ENCODE measurements around the gene ZNF624.

The ZNF624 gene

GRCh38 chr17:16622540-16623277, 30.9 kb downstream of the ZNF624 start:
- TF ChIP-seq CTCF (IDR thresholded peaks at IDR 0.05; ENCODE audit: borderline replicate concordance, insufficient read depth, low read depth, low read length), result no peak
- H3K4me3 ChIP-seq (ENCODE audit: low read depth, low read length), result no peak overlapping the region

GRCh38 chr17:16617481-16618060, 36.1 kb downstream of the ZNF624 start:
- no peak overlapping the region for H3K4me3 ChIP-seq (ENCODE audit: low read depth, low read length)
- no peak for TF ChIP-seq CTCF (IDR thresholded peaks at IDR 0.05; ENCODE audit: borderline replicate concordance, insufficient read depth, low read depth, low read length)

- TF ChIP-seq CTCF (IDR thresholded peaks at IDR 0.05; ENCODE audit: borderline replicate concordance, insufficient read depth, low read depth, low read length), result no peak
- H3K4me3 ChIP-seq (ENCODE audit: low read depth, low read length), result no peak overlapping the region
These were observed 54.1 kb downstream of the ZNF624 start for GRCh38 chr17:16599537-16599936.

- no peak for TF ChIP-seq CTCF (IDR thresholded peaks at IDR 0.05; ENCODE audit: borderline replicate concordance, insufficient read depth, low read depth, low read length)
- H3K4me3 ChIP-seq (ENCODE audit: low read depth, low read length), result no peak overlapping the region
These were observed 60.1 kb downstream of the ZNF624 start for GRCh38 chr17:16593356-16594102.

GRCh38 chr17:16589097-16589969, 64.3 kb downstream of the ZNF624 start:
- peak; percentile 98 for TF ChIP-seq CTCF (IDR thresholded peaks at IDR 0.05; ENCODE audit: borderline replicate concordance, insufficient read depth, low read depth, low read length)
- peak overlapping the region; percentile 28 for H3K4me3 ChIP-seq (ENCODE audit: low read depth, low read length)

GRCh38 chr17:16585796-16586195, 67.9 kb downstream of the ZNF624 start:
- H3K4me3 ChIP-seq (ENCODE audit: low read depth, low read length), result no peak overlapping the region
- no peak for TF ChIP-seq CTCF (IDR thresholded peaks at IDR 0.05; ENCODE audit: borderline replicate concordance, insufficient read depth, low read depth, low read length)

All from GM12875 (cell line).